ENCODE data around the gene MRFAP1.

GRCh38 chr4:6688879-6689505 is 48.5 kb downstream of the MRFAP1 start:
- no peak for TF ChIP-seq CTCF (IDR thresholded peaks at IDR 0.05)
- no peak for TF ChIP-seq POLR2A (IDR thresholded peaks at IDR 0.05)
